ENCODE data around the gene P4HA2.

- TF ChIP-seq POLR2A (IDR thresholded peaks at IDR 0.05), result no peak
- no peak for TF ChIP-seq CTCF (IDR thresholded peaks at IDR 0.05)
These were observed 16.7 kb downstream of the P4HA2 start for GRCh38 chr5:132210944-132211343.

Measured in Peyer's patch (tissue), 4 donors.